ENCODE results near the gene LIPG. TPM values are rescaled to one million over a fixed set of nuclear protein-coding genes. Genes with fewer than 3 reads are reported as not detected.

The LIPG gene
- polyA plus RNA-seq, 1 donor from 2014 or later, result 0.85 TPM

GRCh38 chr18:49591271-49591670, 29.4 kb downstream of the LIPG start:
- Histone ChIP-seq H4K20me1 (ENCODE audit: insufficient read depth) (no peaks in the 10 kb centered on the region), H3K36me3 (ENCODE audit: insufficient read depth, low read length) (no peaks in the 10 kb centered on the region), H3K9me2 (ENCODE audit: insufficient read depth, low read length) (no peaks in the 10 kb centered on the region), H3K4me3 (ENCODE audit: low read length) (no peak overlapping the region), H3K27ac (ENCODE audit: low read length) (no peak overlapping the region), H3K79me2 (replicated peaks; ENCODE audit: insufficient read depth, low read length) (no peaks in the 10 kb centered on the region), H3K9me3 (ENCODE audit: low read length) (no peaks in the 10 kb centered on the region), H3K27me3 (ENCODE audit: insufficient read depth, low read depth, low read length) (no peaks in the 10 kb centered on the region), H3K9ac (ENCODE audit: low read length) (no peak overlapping the region), H2AFZ (ENCODE audit: low read depth, low read length) (no peak overlapping the region), H3K4me2 (ENCODE audit: low read length) (no peak overlapping the region), H3F3A (ENCODE audit: insufficient read depth, low read length, poor library complexity, severe bottlenecking) (no peaks in the 10 kb centered on the region)
- TF ChIP-seq EP300 (conservative IDR thresholded peaks at IDR 0.05; ENCODE audit: poor library complexity, severe bottlenecking), result peak; percentile 10
- no peak for TF ChIP-seq EZH2 (IDR thresholded peaks at IDR 0.05; ENCODE audit: borderline replicate concordance, insufficient read depth, low read length, poor library complexity, severe bottlenecking)
- TF ChIP-seq, protein P1, sequence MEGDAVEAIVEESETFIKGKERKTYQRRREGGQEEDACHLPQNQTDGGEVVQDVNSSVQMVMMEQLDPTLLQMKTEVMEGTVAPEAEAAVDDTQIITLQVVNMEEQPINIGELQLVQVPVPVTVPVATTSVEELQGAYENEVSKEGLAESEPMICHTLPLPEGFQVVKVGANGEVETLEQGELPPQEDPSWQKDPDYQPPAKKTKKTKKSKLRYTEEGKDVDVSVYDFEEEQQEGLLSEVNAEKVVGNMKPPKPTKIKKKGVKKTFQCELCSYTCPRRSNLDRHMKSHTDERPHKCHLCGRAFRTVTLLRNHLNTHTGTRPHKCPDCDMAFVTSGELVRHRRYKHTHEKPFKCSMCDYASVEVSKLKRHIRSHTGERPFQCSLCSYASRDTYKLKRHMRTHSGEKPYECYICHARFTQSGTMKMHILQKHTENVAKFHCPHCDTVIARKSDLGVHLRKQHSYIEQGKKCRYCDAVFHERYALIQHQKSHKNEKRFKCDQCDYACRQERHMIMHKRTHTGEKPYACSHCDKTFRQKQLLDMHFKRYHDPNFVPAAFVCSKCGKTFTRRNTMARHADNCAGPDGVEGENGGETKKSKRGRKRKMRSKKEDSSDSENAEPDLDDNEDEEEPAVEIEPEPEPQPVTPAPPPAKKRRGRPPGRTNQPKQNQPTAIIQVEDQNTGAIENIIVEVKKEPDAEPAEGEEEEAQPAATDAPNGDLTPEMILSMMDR (IDR thresholded peaks at IDR 0.05; ENCODE audit: poor library complexity, severe bottlenecking), result no peak
- TF ChIP-seq POLR2AphosphoS5 (IDR thresholded peaks at IDR 0.05), result peak; percentile 26

GRCh38 chr18:49591775-49592174, 29.9 kb downstream of the LIPG start:
- H3K36me3 ChIP-seq (ENCODE audit: insufficient read depth, low read length), result no peaks in the 10 kb centered on the region
- H3K9me3 ChIP-seq (ENCODE audit: low read length), result no peaks in the 10 kb centered on the region

GRCh38 chr18:49596687-49597086, 34.8 kb downstream of the LIPG start:
- Histone ChIP-seq H3K4me2 (ENCODE audit: low read length) (no peak overlapping the region), H3K79me2 (replicated peaks; ENCODE audit: insufficient read depth, low read length) (no peaks in the 10 kb centered on the region), H3K27ac (ENCODE audit: low read length) (peak overlapping the region; percentile 46), H2AFZ (ENCODE audit: low read depth, low read length) (no peak overlapping the region), H3K9ac (ENCODE audit: low read length) (no peak overlapping the region), H3K4me3 (ENCODE audit: low read length) (no peak overlapping the region), H3K36me3 (ENCODE audit: insufficient read depth, low read length) (no peaks in the 10 kb centered on the region), H3F3A (ENCODE audit: insufficient read depth, low read length, poor library complexity, severe bottlenecking) (no peaks in the 10 kb centered on the region), H3K27me3 (ENCODE audit: insufficient read depth, low read depth, low read length) (no peaks in the 10 kb centered on the region), H3K9me3 (ENCODE audit: low read length) (no peaks in the 10 kb centered on the region), H3K9me2 (ENCODE audit: insufficient read depth, low read length) (no peaks in the 10 kb centered on the region), H4K20me1 (ENCODE audit: insufficient read depth) (no peaks in the 10 kb centered on the region)
- no peak for TF ChIP-seq RAD21 (conservative IDR thresholded peaks at IDR 0.05)
- no peak for TF ChIP-seq POLR2AphosphoS5 (IDR thresholded peaks at IDR 0.05)
- TF ChIP-seq EP300 (conservative IDR thresholded peaks at IDR 0.05; ENCODE audit: poor library complexity, severe bottlenecking), result no peak
- no peak for TF ChIP-seq TAF1 (IDR thresholded peaks at IDR 0.05; ENCODE audit: low read depth)
- TF ChIP-seq, protein P1 (IDR thresholded peaks at IDR 0.05; ENCODE audit: poor library complexity, severe bottlenecking), result no peak
- TF ChIP-seq EZH2 (IDR thresholded peaks at IDR 0.05; ENCODE audit: borderline replicate concordance, insufficient read depth, low read length, poor library complexity, severe bottlenecking), result no peak
- TF ChIP-seq MXI1 (conservative IDR thresholded peaks at IDR 0.05; ENCODE audit: poor library complexity, severe bottlenecking), result no peak
- no peak for TF ChIP-seq SMC3 (conservative IDR thresholded peaks at IDR 0.05; ENCODE audit: poor library complexity)
- TF ChIP-seq, protein P2, sequence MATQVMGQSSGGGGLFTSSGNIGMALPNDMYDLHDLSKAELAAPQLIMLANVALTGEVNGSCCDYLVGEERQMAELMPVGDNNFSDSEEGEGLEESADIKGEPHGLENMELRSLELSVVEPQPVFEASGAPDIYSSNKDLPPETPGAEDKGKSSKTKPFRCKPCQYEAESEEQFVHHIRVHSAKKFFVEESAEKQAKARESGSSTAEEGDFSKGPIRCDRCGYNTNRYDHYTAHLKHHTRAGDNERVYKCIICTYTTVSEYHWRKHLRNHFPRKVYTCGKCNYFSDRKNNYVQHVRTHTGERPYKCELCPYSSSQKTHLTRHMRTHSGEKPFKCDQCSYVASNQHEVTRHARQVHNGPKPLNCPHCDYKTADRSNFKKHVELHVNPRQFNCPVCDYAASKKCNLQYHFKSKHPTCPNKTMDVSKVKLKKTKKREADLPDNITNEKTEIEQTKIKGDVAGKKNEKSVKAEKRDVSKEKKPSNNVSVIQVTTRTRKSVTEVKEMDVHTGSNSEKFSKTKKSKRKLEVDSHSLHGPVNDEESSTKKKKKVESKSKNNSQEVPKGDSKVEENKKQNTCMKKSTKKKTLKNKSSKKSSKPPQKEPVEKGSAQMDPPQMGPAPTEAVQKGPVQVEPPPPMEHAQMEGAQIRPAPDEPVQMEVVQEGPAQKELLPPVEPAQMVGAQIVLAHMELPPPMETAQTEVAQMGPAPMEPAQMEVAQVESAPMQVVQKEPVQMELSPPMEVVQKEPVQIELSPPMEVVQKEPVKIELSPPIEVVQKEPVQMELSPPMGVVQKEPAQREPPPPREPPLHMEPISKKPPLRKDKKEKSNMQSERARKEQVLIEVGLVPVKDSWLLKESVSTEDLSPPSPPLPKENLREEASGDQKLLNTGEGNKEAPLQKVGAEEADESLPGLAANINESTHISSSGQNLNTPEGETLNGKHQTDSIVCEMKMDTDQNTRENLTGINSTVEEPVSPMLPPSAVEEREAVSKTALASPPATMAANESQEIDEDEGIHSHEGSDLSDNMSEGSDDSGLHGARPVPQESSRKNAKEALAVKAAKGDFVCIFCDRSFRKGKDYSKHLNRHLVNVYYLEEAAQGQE (IDR thresholded peaks at IDR 0.05; ENCODE audit: borderline replicate concordance), result no peak

More at GRCh38 chr18:49591775-49592174, 29.9 kb downstream of the LIPG start:
- Histone ChIP-seq H3F3A (ENCODE audit: insufficient read depth, low read length, poor library complexity, severe bottlenecking) (no peaks in the 10 kb centered on the region), H4K20me1 (ENCODE audit: insufficient read depth) (no peaks in the 10 kb centered on the region), H2AFZ (ENCODE audit: low read depth, low read length) (no peak overlapping the region), H3K27me3 (ENCODE audit: insufficient read depth, low read depth, low read length) (no peaks in the 10 kb centered on the region), H3K4me2 (ENCODE audit: low read length) (no peak overlapping the region), H3K4me3 (ENCODE audit: low read length) (no peak overlapping the region), H3K27ac (ENCODE audit: low read length) (no peak overlapping the region), H3K9me2 (ENCODE audit: insufficient read depth, low read length) (no peaks in the 10 kb centered on the region), H3K9ac (ENCODE audit: low read length) (no peak overlapping the region), H3K79me2 (replicated peaks; ENCODE audit: insufficient read depth, low read length) (no peaks in the 10 kb centered on the region)
- TF ChIP-seq, protein P1 (IDR thresholded peaks at IDR 0.05; ENCODE audit: poor library complexity, severe bottlenecking), result no peak
- TF ChIP-seq EP300 (conservative IDR thresholded peaks at IDR 0.05; ENCODE audit: poor library complexity, severe bottlenecking), result no peak
